AG04449 (cell line): ENCODE measurements around the gene RYR1.
"Not testable (repeated sequence)": the region's sequence is repeated elsewhere in the genome, so short reads cannot be mapped to it uniquely, and the experiment has no call there.

ENCODE experiments used
- CTCF ChIA-PET: fragments of 350-600 bp; formaldehyde crosslinking; extraction: SDS; loops from one replicate; lab custom pipeline; 2021; ENCODE audit warnings: antibody characterized with exemption; lab: Yijun Ruan, JAX
- POLR2A ChIA-PET: fragments of 400-600, 350-600 bp; formaldehyde crosslinking; extraction: SDS; loops from one replicate; lab custom pipeline; 2020; ENCODE audit warnings: antibody characterized with exemption, inconsistent platforms; lab: Yijun Ruan, JAX
- DNase-seq: peaks from one replicate; pipeline ENCODE4 v3.0.0-alpha.2; 2010; ENCODE audit warnings: low read depth, low spot score
- H3K4me3 ChIP-seq: 2 replicates; pipeline ENCODE4 v1.5.1; 2011; ENCODE audit warnings: low read depth, mild to moderate bottlenecking, control low read depth, low read length
- CTCF ChIP-seq: IDR thresholded peaks from one replicate; pipeline ENCODE4 v1.5.1; 2011; ENCODE audit warnings: mild to moderate bottlenecking, moderate library complexity, low read length, control low read depth, inconsistent platforms; ENCODE audit not compliant: insufficient read depth; ENCODE audit errors: missing control alignments

The RYR1 gene

GRCh38 chr19:38422438-38422837 lies 11.1 kb upstream of the RYR1 start:
- no peak for DNase-seq
- no peak for TF ChIP-seq CTCF
- H3K4me3 ChIP-seq = no peak overlapping the region
- ChIA-PET CTCF (interaction anchor here (1.2 kb wide), 1 partner anchor 212 kb away, joined by 3 read pairs; no protein-coding TSS in a partner anchor), POLR2A (no interaction called here)

- POLR2A ChIA-PET = no interaction called here
- no peak for DNase-seq
- TF ChIP-seq CTCF = no peak
- H3K4me3 ChIP-seq = no peak overlapping the region
- CTCF ChIA-PET = interaction anchor here (1.1 kb wide), 1 partner anchor 210 kb away, joined by 3 read pairs; no protein-coding TSS in a partner anchor
These were observed 9.2 kb upstream of the RYR1 start for GRCh38 chr19:38424272-38424671.

- H3K4me3 ChIP-seq = no peak overlapping the region
- ChIA-PET CTCF (interaction anchor here (1.2 to 1.8 kb wide), 2 partner anchors 22 to 29 kb away, joined by 3 to 7 read pairs; partner anchors contain the start of gene FAM98C), POLR2A (no interaction called here)
- DNase-seq = no peak
- TF ChIP-seq CTCF = no peak
These were observed 8.2 kb upstream of the RYR1 start for GRCh38 chr19:38425222-38425809.

- no peak within 1 kb of the TSS for H3K4me3 ChIP-seq
- no peak for DNase-seq
- CTCF ChIA-PET = interaction anchor here (1.2 to 1.8 kb wide), 2 partner anchors 23 to 28 kb away, joined by 3 to 7 read pairs; partner anchors contain the start of gene FAM98C
- POLR2A ChIA-PET = no interaction called here
- no peak for TF ChIP-seq CTCF
These were observed 7.6 kb upstream of the RYR1 start, which contains the start of gene RASGRP4 for GRCh38 chr19:38425810-38426466. TSS of gene RASGRP4 (minus strand) at chr19:38426219. CDS start at chr19:38426091, 128 bp downstream.

- CTCF ChIA-PET, DNase-seq, H3K4me3 ChIP-seq, POLR2A ChIA-PET: not testable (repeated sequence)
These were observed 6.3 kb upstream of the RYR1 start for GRCh38 chr19:38427035-38427677.

GRCh38 chr19:38429055-38429810 lies 4.3 kb upstream of the RYR1 start:
- no peak overlapping the region for H3K4me3 ChIP-seq
- no peak for DNase-seq
- no peak for TF ChIP-seq CTCF
- ChIA-PET POLR2A (no interaction called here), CTCF (no interaction called here)
